Fibroblast of gingiva (primary cell): Measurements from ENCODE around the gene SLC18A3.

Experiments
- DNase-seq: peaks from one replicate; pipeline ENCODE4 v3.0.0-alpha.2; 2011; ENCODE audit warnings: low read depth

SLC18A3 gene

GRCh38 chr10:49611816-49612512, 1.9 kb downstream of the SLC18A3 start:
- no peak for DNase-seq

GRCh38 chr10:49612513-49613164, 2.5 kb downstream of the SLC18A3 start:
- no peak for DNase-seq

GRCh38 chr10:49613165-49613881, 3.2 kb downstream of the SLC18A3 start:
- DNase-seq, result no peak

- no peak for DNase-seq
These were observed 3.8 kb downstream of the SLC18A3 start, which contains the start of gene CHAT for GRCh38 chr10:49613882-49614241. CHAT (plus strand) TSS chr10:49614037; CDS start chr10:49614190, 153 bp downstream.

- no peak for DNase-seq
These were observed 4.4 kb downstream of the SLC18A3 start for GRCh38 chr10:49614242-49615198.

GRCh38 chr10:49615213-49615612, 5.1 kb downstream of the SLC18A3 start:
- DNase-seq, result no peak

- DNase-seq, result no peak
These were observed 5.6 kb downstream of the SLC18A3 start for GRCh38 chr10:49615721-49616120.

GRCh38 chr10:49616421-49617101, 6.5 kb downstream of the SLC18A3 start:
- DNase-seq, result no peak

GRCh38 chr10:49617121-49618020, 7.3 kb downstream of the SLC18A3 start:
- DNase-seq, result no peak

GRCh38 chr10:49618821-49619220, 8.7 kb downstream of the SLC18A3 start:
- no peak for DNase-seq

GRCh38 chr10:49619613-49620012, 9.5 kb downstream of the SLC18A3 start:
- DNase-seq, result no peak

- DNase-seq, result no peak
These were observed 10.2 kb downstream of the SLC18A3 start for GRCh38 chr10:49620286-49620810.

GRCh38 chr10:49620841-49621378, 10.8 kb downstream of the SLC18A3 start:
- DNase-seq, result no peak

- no peak for DNase-seq
These were observed 11.5 kb downstream of the SLC18A3 start for GRCh38 chr10:49621561-49621960.

- DNase-seq, result no peak
These were observed 12.6 kb downstream of the SLC18A3 start for GRCh38 chr10:49622426-49623425.

GRCh38 chr10:49624629-49625028, 14.5 kb downstream of the SLC18A3 start:
- DNase-seq, result no peak

GRCh38 chr10:49625411-49625810, 15.3 kb downstream of the SLC18A3 start:
- no peak for DNase-seq

GRCh38 chr10:49627038-49627437, 16.9 kb downstream of the SLC18A3 start:
- DNase-seq, result no peak
